Measurements from ENCODE around the gene ADPRHL1.

ADPRHL1 gene

GRCh38 chr13:113356596-113356995 is 96.7 kb downstream of the ADPRHL1 start:
- H3K4me3 ChIP-seq (ENCODE audit: low read depth, low read length) = no peak overlapping the region
- no peak for TF ChIP-seq CTCF (IDR thresholded peaks at IDR 0.05; ENCODE audit: low read depth, low read length)

- H3K4me3 ChIP-seq (ENCODE audit: low read depth, low read length) = no peak overlapping the region
- no peak for TF ChIP-seq CTCF (IDR thresholded peaks at IDR 0.05; ENCODE audit: low read depth, low read length)
Observed at GRCh38 chr13:113355621-113356020, 97.7 kb downstream of the ADPRHL1 start.

GRCh38 chr13:113354831-113355610 is 98.3 kb downstream of the ADPRHL1 start:
- no peak overlapping the region for H3K4me3 ChIP-seq (ENCODE audit: low read depth, low read length)
- no peak for TF ChIP-seq CTCF (IDR thresholded peaks at IDR 0.05; ENCODE audit: low read depth, low read length)

GRCh38 chr13:113353254-113353653 is 100.0 kb downstream of the ADPRHL1 start:
- no peak for TF ChIP-seq CTCF (IDR thresholded peaks at IDR 0.05; ENCODE audit: low read depth, low read length)
- no peak overlapping the region for H3K4me3 ChIP-seq (ENCODE audit: low read depth, low read length)

- no peak for TF ChIP-seq CTCF (IDR thresholded peaks at IDR 0.05; ENCODE audit: low read depth, low read length)
- H3K4me3 ChIP-seq (ENCODE audit: low read depth, low read length) = no peak overlapping the region
Observed at GRCh38 chr13:113351514-113352026, 101.7 kb downstream of the ADPRHL1 start.

GRCh38 chr13:113350938-113351335 is 102.4 kb downstream of the ADPRHL1 start:
- no peak for TF ChIP-seq CTCF (IDR thresholded peaks at IDR 0.05; ENCODE audit: low read depth, low read length)
- H3K4me3 ChIP-seq (ENCODE audit: low read depth, low read length) = no peak overlapping the region
